Measurements from ENCODE around the gene SAP130.

Gene SAP130

GRCh38 chr2:127991742-127992141 is 36.1 kb downstream of the SAP130 start:
- 96 to 97% methylated on average over 4 of the region's 5 CpGs for WGBS, 2 experiments (ENCODE audit: insufficient coverage in 2 of 2)
- no peaks in the 10 kb centered on the region for H3K9me3 ChIP-seq (ENCODE audit: control insufficient read depth, low read length)
- H3K4me3 ChIP-seq (ENCODE audit: extremely low read depth, insufficient read depth, low read length, poor library complexity, severe bottlenecking) = no peak overlapping the region
- H3K36me3 ChIP-seq (ENCODE audit: control insufficient read depth, insufficient read depth, low read length) = peaks cover 88% of the 10 kb centered on the region
- H3K27ac ChIP-seq (ENCODE audit: low read depth, low read length, severe bottlenecking) = no peak overlapping the region
- no peaks in the 10 kb centered on the region for H3K4me1 ChIP-seq (ENCODE audit: control insufficient read depth, insufficient read depth, low read length, poor library complexity, severe bottlenecking)

- peaks cover 96% of the 10 kb centered on the region for H3K36me3 ChIP-seq (ENCODE audit: control insufficient read depth, insufficient read depth, low read length)
- 91 to 100% methylated on average over 6 to 7 of the region's 7 CpGs for WGBS, 2 experiments (ENCODE audit: insufficient coverage in 2 of 2)
Measured at GRCh38 chr2:127986548-127987079, 41.2 kb downstream of the SAP130 start.

DNA sequence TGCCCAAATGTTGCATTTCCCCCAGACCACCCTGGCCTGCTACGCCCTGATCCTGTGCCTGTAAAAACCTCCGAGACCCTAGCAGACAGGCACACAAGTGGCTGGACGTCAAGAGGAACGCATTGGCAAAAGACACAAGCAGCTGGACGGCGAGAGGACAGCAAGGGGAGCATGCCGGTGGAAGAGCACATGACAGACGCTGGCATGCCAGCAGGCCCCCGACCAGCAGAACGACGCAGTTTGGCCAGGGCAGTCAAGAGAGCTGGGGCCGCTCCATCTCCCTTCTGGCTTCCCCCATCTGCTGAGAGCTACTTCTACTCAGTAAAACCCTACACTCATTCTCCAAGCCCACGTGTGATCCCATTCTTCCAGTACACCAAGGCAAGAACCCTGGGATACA is 42.1 kb downstream of the SAP130 start:
- Histone ChIP-seq H3K9me3 (ENCODE audit: control insufficient read depth, low read length) (no peaks in the 10 kb centered on the region), H3K36me3 (ENCODE audit: control insufficient read depth, insufficient read depth, low read length) (peaks cover 94% of the 10 kb centered on the region), H3K27ac (ENCODE audit: low read depth, low read length, severe bottlenecking) (no peak overlapping the region), H3K4me1 (ENCODE audit: control insufficient read depth, insufficient read depth, low read length, poor library complexity, severe bottlenecking) (no peaks in the 10 kb centered on the region), H3K4me3 (ENCODE audit: extremely low read depth, insufficient read depth, low read length, poor library complexity, severe bottlenecking) (no peak overlapping the region)
- WGBS, 2 experiments (ENCODE audit: insufficient coverage in 2 of 2) = 95 to 96% methylated on average over 8 to 13 of the region's 13 CpGs

More at GRCh38 chr2:127986548-127987079, 41.2 kb downstream of the SAP130 start:
- Histone ChIP-seq H3K4me1 (ENCODE audit: control insufficient read depth, insufficient read depth, low read length, poor library complexity, severe bottlenecking) (no peaks in the 10 kb centered on the region), H3K9me3 (ENCODE audit: control insufficient read depth, low read length) (no peaks in the 10 kb centered on the region), H3K27ac (ENCODE audit: low read depth, low read length, severe bottlenecking) (no peak overlapping the region), H3K4me3 (ENCODE audit: extremely low read depth, insufficient read depth, low read length, poor library complexity, severe bottlenecking) (no peak overlapping the region)

DNA sequence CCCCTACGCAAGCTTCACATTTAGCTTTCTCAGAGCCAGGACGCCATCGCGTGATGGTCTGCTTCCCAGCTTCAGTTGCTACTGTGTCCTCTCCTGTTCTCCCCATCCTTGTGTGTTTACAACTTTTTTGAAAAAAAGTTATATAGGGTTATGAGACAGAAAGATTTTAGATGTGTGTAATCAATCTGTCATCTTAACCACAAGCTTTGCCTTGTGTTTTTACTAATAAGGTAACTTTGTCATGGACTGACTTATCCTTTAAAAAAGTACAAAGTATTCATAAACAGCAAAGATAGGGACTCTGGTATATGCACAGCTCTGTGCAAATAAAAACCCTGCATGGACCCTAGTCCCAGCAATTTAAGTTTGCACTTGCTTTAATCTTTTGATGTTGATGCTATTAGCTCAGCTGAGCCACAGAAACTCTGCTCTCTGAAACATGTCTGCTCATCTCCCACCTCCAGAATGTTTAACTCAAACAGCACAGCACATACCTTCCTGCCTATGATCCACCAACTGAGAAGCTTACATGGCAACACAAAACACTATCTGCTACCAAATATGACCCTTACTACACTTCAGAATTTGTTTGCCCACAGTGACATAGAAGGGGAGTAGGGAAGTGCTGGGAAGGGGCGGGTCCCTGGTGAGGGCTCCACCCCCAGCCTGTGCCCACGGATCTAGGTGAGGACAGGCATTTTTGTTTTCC is 42.7 kb downstream of the SAP130 start:
- WGBS, 2 experiments (ENCODE audit: insufficient coverage in 2 of 2) = 89% methylated on average over 6 of the region's 6 CpGs; no CpG with 5 or more reads in 1 of the 2 experiments
- Histone ChIP-seq H3K36me3 (ENCODE audit: control insufficient read depth, insufficient read depth, low read length) (peaks cover 94% of the 10 kb centered on the region), H3K4me1 (ENCODE audit: control insufficient read depth, insufficient read depth, low read length, poor library complexity, severe bottlenecking) (no peaks in the 10 kb centered on the region)

GRCh38 chr2:127984551-127984950 is 43.3 kb downstream of the SAP130 start:
- Histone ChIP-seq H3K4me3 (ENCODE audit: extremely low read depth, insufficient read depth, low read length, poor library complexity, severe bottlenecking) (no peak overlapping the region), H3K4me1 (ENCODE audit: control insufficient read depth, insufficient read depth, low read length, poor library complexity, severe bottlenecking) (no peaks in the 10 kb centered on the region), H3K27ac (ENCODE audit: low read depth, low read length, severe bottlenecking) (no peak overlapping the region), H3K9me3 (ENCODE audit: control insufficient read depth, low read length) (no peaks in the 10 kb centered on the region), H3K36me3 (ENCODE audit: control insufficient read depth, insufficient read depth, low read length) (peaks cover 92% of the 10 kb centered on the region)
- 100% methylated on average over 2 of the region's 3 CpGs for WGBS, 2 experiments (ENCODE audit: insufficient coverage in 2 of 2)

More for the DNA sequence above, 42.7 kb downstream of the SAP130 start:
- H3K27ac ChIP-seq (ENCODE audit: low read depth, low read length, severe bottlenecking) = no peak overlapping the region
- H3K4me3 ChIP-seq (ENCODE audit: extremely low read depth, insufficient read depth, low read length, poor library complexity, severe bottlenecking) = no peak overlapping the region
- no peaks in the 10 kb centered on the region for H3K9me3 ChIP-seq (ENCODE audit: control insufficient read depth, low read length)

GRCh38 chr2:127969446-127969845 is 58.4 kb downstream of the SAP130 start:
- H3K4me1 ChIP-seq (ENCODE audit: control insufficient read depth, insufficient read depth, low read length, poor library complexity, severe bottlenecking) = no peaks in the 10 kb centered on the region
- peaks cover 64% of the 10 kb centered on the region for H3K36me3 ChIP-seq (ENCODE audit: control insufficient read depth, insufficient read depth, low read length)
- no peak overlapping the region for H3K4me3 ChIP-seq (ENCODE audit: extremely low read depth, insufficient read depth, low read length, poor library complexity, severe bottlenecking)
- WGBS, 2 experiments (ENCODE audit: insufficient coverage in 2 of 2) = 80 to 100% methylated on average over 1 of the region's 4 CpGs
- H3K9me3 ChIP-seq (ENCODE audit: control insufficient read depth, low read length) = no peaks in the 10 kb centered on the region
- H3K27ac ChIP-seq (ENCODE audit: low read depth, low read length, severe bottlenecking) = no peak overlapping the region

GRCh38 chr2:127968610-127969339 is 59.1 kb downstream of the SAP130 start:
- 90 to 94% methylated on average over 6 to 8 of the region's 11 CpGs for WGBS, 2 experiments (ENCODE audit: insufficient coverage in 2 of 2)
- no peak overlapping the region for H3K27ac ChIP-seq (ENCODE audit: low read depth, low read length, severe bottlenecking)
- H3K36me3 ChIP-seq (ENCODE audit: control insufficient read depth, insufficient read depth, low read length) = peaks cover 63% of the 10 kb centered on the region
- no peaks in the 10 kb centered on the region for H3K4me1 ChIP-seq (ENCODE audit: control insufficient read depth, insufficient read depth, low read length, poor library complexity, severe bottlenecking)
- no peak overlapping the region for H3K4me3 ChIP-seq (ENCODE audit: extremely low read depth, insufficient read depth, low read length, poor library complexity, severe bottlenecking)
- no peaks in the 10 kb centered on the region for H3K9me3 ChIP-seq (ENCODE audit: control insufficient read depth, low read length)

DNA sequence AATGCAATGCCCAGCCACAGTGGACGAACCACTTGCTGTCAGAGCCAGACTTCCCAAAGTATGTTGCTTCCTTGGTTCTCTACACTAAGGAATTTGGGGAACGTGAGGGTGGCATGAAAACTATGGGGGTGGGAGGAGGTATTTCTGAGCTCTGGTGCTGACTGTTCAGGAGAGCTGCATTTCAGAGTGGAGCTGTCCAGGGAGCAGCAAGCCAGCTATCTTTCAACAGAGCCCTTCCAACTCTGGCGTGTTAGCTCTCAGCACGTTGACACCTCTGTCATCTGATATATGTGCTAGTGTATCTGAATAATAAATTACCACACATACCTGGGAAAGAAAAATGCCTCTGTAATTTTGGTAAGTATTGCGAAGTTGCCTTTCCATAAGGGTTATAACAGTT is 66.1 kb downstream of the SAP130 start:
- Histone ChIP-seq H3K4me1 (ENCODE audit: control insufficient read depth, insufficient read depth, low read length, poor library complexity, severe bottlenecking) (no peaks in the 10 kb centered on the region), H3K9me3 (ENCODE audit: control insufficient read depth, low read length) (no peaks in the 10 kb centered on the region), H3K27ac (ENCODE audit: low read depth, low read length, severe bottlenecking) (no peak overlapping the region), H3K4me3 (ENCODE audit: extremely low read depth, insufficient read depth, low read length, poor library complexity, severe bottlenecking) (no peak overlapping the region), H3K36me3 (ENCODE audit: control insufficient read depth, insufficient read depth, low read length) (peaks cover 63% of the 10 kb centered on the region)
- 100% methylated on average over 1 to 2 of the region's 5 CpGs for WGBS, 2 experiments (ENCODE audit: insufficient coverage in 2 of 2)

GRCh38 chr2:127957240-127957639 is 70.6 kb downstream of the SAP130 start:
- H3K36me3 ChIP-seq (ENCODE audit: control insufficient read depth, insufficient read depth, low read length) = peaks cover 59% of the 10 kb centered on the region
- no peak overlapping the region for H3K4me3 ChIP-seq (ENCODE audit: extremely low read depth, insufficient read depth, low read length, poor library complexity, severe bottlenecking)
- no peaks in the 10 kb centered on the region for H3K9me3 ChIP-seq (ENCODE audit: control insufficient read depth, low read length)
- H3K4me1 ChIP-seq (ENCODE audit: control insufficient read depth, insufficient read depth, low read length, poor library complexity, severe bottlenecking) = no peaks in the 10 kb centered on the region
- H3K27ac ChIP-seq (ENCODE audit: low read depth, low read length, severe bottlenecking) = no peak overlapping the region
- WGBS, 2 experiments (ENCODE audit: insufficient coverage in 2 of 2) = 81 to 96% methylated on average over 3 to 4 of the region's 6 CpGs

- Histone ChIP-seq H3K36me3 (ENCODE audit: control insufficient read depth, insufficient read depth, low read length) (peaks cover 64% of the 10 kb centered on the region), H3K4me3 (ENCODE audit: extremely low read depth, insufficient read depth, low read length, poor library complexity, severe bottlenecking) (no peak overlapping the region)
Measured at GRCh38 chr2:127954857-127955256, 73.0 kb downstream of the SAP130 start.

GRCh38 chr2:127953849-127954248 is 74.0 kb downstream of the SAP130 start:
- Histone ChIP-seq H3K27ac (ENCODE audit: low read depth, low read length, severe bottlenecking) (no peak overlapping the region), H3K4me3 (ENCODE audit: extremely low read depth, insufficient read depth, low read length, poor library complexity, severe bottlenecking) (no peak overlapping the region), H3K36me3 (ENCODE audit: control insufficient read depth, insufficient read depth, low read length) (peaks cover 65% of the 10 kb centered on the region), H3K9me3 (ENCODE audit: control insufficient read depth, low read length) (no peaks in the 10 kb centered on the region), H3K4me1 (ENCODE audit: control insufficient read depth, insufficient read depth, low read length, poor library complexity, severe bottlenecking) (no peaks in the 10 kb centered on the region)
- WGBS, 2 experiments (ENCODE audit: insufficient coverage in 2 of 2) = 100% methylated on average over 1 to 2 of the region's 2 CpGs

More at GRCh38 chr2:127954857-127955256, 73.0 kb downstream of the SAP130 start:
- Histone ChIP-seq H3K27ac (ENCODE audit: low read depth, low read length, severe bottlenecking) (no peak overlapping the region), H3K9me3 (ENCODE audit: control insufficient read depth, low read length) (no peaks in the 10 kb centered on the region), H3K4me1 (ENCODE audit: control insufficient read depth, insufficient read depth, low read length, poor library complexity, severe bottlenecking) (no peaks in the 10 kb centered on the region)
- 96 to 98% methylated on average over 3 to 6 of the region's 8 CpGs for WGBS, 2 experiments (ENCODE audit: insufficient coverage in 2 of 2)

All from mesodermal cell (in vitro differentiated cells).